SKM-1 treated with dmso at 0.1 percent for 144 hours (cell line): Measurements from ENCODE around the gene INSC.
"Not testable (repeated sequence)": the region's sequence is repeated elsewhere in the genome, so short reads cannot be mapped to it uniquely, and the experiment has no call there.

Experiments
- DNase-seq: peaks from one replicate; lab custom pipeline; 2025; ENCODE audit not compliant: unreplicated experiment; lab: John Stamatoyannopoulos, UW

The INSC gene, protein sequence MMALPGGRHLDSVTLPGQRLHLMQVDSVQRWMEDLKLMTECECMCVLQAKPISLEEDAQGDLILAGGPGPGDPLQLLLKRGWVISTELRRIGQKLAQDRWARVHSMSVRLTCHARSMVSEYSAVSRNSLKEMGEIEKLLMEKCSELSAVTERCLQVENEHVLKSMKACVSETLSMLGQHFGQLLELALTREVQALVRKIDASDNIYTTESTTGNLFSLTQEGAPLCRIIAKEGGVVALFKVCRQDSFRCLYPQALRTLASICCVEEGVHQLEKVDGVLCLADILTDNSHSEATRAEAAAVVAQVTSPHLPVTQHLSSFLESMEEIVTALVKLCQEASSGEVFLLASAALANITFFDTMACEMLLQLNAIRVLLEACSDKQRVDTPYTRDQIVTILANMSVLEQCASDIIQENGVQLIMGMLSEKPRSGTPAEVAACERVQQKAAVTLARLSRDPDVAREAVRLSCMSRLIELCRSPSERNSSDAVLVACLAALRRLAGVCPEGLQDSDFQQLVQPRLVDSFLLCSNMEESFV

DNA sequence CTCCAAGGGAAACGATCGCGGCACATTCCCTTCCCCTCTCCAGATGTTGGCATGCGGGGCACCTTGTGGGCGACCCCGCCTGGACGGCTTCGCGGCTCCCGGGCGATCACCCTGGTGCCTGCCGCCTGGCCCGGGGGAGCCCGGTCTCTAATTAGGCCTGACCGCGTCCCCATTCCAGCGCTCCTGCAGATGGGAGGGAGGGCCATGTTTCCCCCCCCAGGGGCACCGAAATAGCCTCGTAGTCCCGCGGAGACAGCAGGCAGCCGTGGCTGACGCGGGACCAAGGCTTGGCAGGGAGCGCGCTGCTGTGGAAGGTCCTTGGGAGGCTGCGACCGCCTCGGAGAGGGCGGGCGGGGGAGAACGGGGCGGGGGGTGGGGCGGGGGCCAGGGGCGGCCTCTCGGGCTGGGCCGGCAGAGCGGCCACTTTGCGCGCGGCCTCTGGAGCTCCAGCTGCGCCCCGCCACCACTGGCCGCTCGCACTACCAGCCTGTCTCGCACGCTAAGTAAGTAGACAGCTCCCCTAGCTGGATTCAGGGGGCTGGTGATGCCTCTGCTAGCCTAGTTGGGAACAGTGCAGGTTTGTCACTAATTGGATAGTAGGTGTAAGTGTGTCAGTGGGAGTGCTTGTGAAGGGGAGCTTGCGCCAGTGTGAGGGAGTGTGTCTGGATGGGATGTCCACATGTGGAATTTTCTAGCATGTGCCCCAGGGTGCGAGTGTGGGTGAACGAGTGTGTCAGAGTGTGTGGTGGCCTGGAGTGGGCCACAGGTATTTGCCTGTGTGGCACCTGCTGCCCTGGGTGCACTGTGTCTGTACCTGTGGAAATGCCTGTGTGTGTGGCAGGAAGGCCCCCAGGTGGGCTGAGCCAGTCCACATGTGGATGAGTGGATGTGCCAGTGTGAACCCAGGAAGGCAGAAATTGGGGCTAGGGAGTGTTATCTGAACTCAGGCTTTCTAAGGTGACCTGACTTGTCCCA, at the start of gene INSC:
INSC (plus strand) TSS at position 423 of the 975 bp plus-strand sequence. CDS start 34,252 bp downstream, outside the sequence.
- no peak for DNase-seq

DNA sequence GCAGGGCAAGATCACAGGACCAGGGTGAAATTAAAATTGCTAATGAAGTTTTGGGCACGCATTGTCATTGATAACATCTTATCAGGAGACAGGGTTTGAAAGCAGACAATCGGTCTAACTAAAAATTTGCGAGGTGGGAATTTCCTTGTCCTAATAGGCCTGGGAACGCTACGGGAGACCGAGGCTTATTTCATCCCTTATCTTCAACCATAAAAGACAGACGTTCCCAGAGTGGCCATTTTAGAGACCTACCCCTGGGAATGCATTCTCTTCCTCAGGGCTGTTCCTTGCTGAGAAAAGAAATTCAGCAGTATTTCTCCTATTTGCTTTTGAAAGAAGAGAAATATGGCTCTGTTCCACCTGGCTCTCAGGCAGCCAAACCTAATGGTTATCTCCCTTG, 45.0 kb upstream of the INSC start:
- DNase-seq, result not testable (repeated sequence)

- no peak for DNase-seq
Observed at GRCh38 chr11:15071556-15072255, 43.0 kb upstream of the INSC start.

DNA sequence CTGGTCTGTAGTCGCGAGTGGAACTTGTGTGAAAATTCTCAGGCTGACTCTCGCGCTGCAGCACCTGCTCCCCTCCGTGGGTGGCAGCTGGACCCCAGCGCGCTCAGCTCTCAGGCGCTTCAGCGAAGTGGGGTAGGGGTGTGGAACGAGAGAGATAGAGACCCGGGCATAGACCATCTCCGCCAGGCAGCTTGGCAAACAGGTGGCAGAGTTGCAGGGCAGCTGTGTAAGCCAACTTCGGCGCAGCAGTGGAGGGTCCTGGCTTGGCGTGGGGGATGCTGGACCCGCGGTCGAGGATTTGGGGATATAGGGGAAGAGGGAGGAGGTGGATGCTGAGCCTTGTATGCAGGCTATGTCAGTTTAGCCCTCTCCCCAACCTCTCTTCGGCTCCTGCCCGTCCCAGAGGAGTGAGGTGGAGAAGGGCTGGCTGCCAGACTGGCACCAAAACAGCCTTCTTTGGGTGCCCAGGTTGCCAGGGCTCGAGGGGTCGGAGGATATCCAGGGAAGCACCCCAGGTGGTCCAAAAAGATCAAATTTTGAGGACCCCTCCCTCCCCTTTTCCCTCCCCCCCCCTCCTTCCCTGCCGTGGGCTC, 42.1 kb upstream of the INSC start:
- DNase-seq, result no peak

- DNase-seq, result peak; percentile 16
Observed at GRCh38 chr11:15073361-15074205, 41.1 kb upstream of the INSC start, which contains the start of gene CALCB. TSS of gene CALCB (plus strand) at chr11:15073593. CDS start at chr11:15074719, 1,126 bp downstream.

- DNase-seq, result peak; percentile 93
Observed at GRCh38 chr11:15074206-15075161, 40.2 kb upstream of the INSC start.

GRCh38 chr11:15075162-15075526, 39.6 kb upstream of the INSC start:
- no peak for DNase-seq

DNA sequence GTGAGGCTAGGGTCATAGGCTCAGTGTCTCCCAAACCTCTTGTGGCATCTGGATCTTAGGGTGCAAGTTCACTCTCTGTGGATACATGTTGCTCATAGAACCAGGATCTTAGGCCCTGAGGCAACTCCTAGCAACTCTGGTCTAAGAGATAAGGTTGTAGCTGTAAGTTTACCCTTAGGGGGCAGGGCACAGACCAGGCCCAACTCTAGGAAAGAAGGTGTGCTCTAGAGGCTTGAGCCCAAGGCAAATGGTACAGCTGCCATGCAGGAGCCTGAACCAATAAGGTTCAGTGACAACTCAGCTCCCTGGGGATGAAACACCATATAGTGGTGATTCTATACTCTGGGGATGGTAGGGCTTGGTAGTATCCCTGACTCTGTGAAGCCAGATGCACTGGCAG, 23.5 kb upstream of the INSC start:
- DNase-seq, result no peak

DNA sequence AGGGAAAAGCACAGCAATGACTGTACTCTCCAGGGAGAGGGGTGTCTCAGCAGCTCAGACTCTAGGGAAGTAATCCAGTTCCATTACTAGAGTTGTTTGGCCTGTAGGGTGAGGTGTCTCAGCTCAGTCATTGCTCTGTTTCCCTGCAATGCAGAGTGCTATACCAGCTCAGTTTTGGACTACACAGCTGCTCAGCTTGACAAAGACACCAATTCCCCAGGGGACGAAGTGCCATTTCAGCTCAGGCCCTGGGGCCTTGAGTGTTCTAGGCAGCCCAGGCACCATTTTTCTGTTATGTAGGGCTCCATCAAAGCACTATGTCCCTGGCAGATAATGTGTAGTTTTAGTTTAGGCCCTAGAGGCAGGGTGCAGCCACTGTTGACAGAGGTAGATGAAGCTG, 23.1 kb upstream of the INSC start:
- DNase-seq, result no peak

DNA sequence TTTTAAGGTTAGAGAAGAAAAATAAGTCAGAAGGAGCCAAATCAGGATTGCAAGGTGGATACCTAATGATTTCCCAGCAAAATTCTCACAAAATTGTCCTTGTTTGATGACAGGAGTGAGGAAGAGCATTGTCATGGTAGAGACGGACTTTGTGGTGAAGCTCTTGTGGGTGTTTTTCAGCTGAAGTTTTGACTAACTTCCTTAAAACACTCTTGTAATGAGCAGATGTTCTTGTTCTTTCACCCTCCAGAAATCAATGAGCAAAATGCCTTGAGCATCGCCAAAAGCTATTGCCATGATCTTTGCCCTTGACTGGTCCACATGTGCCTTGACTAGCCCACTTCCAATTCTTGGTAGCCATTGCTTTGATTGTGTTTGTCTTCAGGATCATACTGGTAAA, 21.3 kb upstream of the INSC start:
- DNase-seq, result peak; percentile 21

GRCh38 chr11:15095736-15096228, 18.9 kb upstream of the INSC start:
- no peak for DNase-seq

GRCh38 chr11:15097411-15097810, 17.3 kb upstream of the INSC start:
- no peak for DNase-seq

GRCh38 chr11:15099267-15099666, 15.5 kb upstream of the INSC start:
- DNase-seq, result no peak

- DNase-seq, result peak; percentile 66
Observed at GRCh38 chr11:15101072-15101709, 13.5 kb upstream of the INSC start.

DNA sequence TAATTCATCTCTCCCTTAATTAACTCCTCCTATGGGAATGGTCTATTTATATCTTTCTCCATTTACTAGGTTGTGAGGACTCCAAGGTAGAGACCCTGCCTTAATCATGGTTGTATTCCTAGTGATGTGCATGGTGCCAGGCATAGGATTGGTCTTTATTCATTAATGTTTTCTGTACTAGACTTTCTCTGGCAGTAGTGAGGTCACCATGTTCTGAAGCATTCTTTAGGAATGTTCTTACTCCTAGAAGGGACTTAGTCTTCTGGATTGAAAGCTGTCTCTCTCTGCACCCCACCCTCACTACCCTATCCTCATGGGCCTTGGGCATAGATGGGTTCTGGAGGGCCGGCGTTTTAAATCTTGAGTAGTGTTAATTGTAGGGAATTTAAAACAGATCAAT, 10.6 kb upstream of the INSC start:
- no peak for DNase-seq

GRCh38 chr11:15106201-15106965, 8.3 kb upstream of the INSC start:
- no peak for DNase-seq
